Ishikawa (cell line): ENCODE data around the gene TNIK.

Experiments
- CREB1 ChIP-seq: IDR thresholded peaks from 2 replicates; pipeline ENCODE4 v1.6.1; 2012; ENCODE audit warnings: low read depth
- EP300 ChIP-seq: IDR thresholded peaks from 2 replicates; pipeline ENCODE4 v1.6.1; 2012; ENCODE audit warnings: borderline replicate concordance
- YY1 ChIP-seq: IDR thresholded peaks from 2 replicates; pipeline ENCODE4 v1.6.1; 2012; ENCODE audit warnings: low read depth
- TF ChIP-seq, protein P1 (sequence below): IDR thresholded peaks from 2 replicates; pipeline ENCODE4 v1.6.1; 2012
- TF ChIP-seq, protein P2 (sequence below): IDR thresholded peaks from 2 replicates; pipeline ENCODE4 v1.6.1; 2012

DNA sequence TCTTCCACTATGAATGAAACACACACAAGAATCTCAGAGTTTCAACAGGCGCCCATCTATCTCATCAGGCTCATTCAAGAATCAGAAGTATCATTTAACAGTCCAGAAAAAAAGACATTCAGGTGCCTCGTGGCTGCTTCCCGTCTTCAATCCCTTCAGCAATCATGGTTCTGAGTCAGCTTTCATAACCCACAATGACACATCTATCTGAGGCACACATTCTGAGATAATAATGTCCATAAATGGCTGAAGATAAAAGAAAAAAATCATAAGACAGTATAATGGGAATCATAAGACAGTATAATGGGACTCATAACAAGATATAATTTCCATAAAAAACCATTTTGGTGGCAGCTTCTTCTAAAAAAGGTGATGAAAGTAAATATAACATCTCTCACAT lies 52.4 kb downstream of the TNIK start:
- TF ChIP-seq YY1 (no peak), EP300 (no peak), CREB1 (no peak)
- TF ChIP-seq, protein P1, sequence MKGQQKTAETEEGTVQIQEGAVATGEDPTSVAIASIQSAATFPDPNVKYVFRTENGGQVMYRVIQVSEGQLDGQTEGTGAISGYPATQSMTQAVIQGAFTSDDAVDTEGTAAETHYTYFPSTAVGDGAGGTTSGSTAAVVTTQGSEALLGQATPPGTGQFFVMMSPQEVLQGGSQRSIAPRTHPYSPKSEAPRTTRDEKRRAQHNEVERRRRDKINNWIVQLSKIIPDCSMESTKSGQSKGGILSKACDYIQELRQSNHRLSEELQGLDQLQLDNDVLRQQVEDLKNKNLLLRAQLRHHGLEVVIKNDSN: no peak
- TF ChIP-seq, protein P2, sequence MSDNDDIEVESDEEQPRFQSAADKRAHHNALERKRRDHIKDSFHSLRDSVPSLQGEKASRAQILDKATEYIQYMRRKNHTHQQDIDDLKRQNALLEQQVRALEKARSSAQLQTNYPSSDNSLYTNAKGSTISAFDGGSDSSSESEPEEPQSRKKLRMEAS: no peak
